CD4-positive, alpha-beta T cell treated with Interleukin-10 for 1 hour (primary cell): ENCODE data around the gene SLC36A1.
"Not testable (repeated sequence)": the region's sequence is repeated elsewhere in the genome, so short reads cannot be mapped to it uniquely, and the experiment has no call there.

Source experiments
- DNase-seq: peaks from one replicate; pipeline ENCODE4 v3.0.0-alpha.2; 2020

Gene SLC36A1

GRCh38 chr5:151447174-151448037 is at the start of gene SLC36A1:
Gene SLC36A1, plus strand, starts transcription at chr5:151447603. Its CDS starts 11,190 bp downstream, at chr5:151458793.
- peak; percentile 91 for DNase-seq

GRCh38 chr5:151405334-151406160 is 41.9 kb upstream of the SLC36A1 start:
- no peak for DNase-seq

GRCh38 chr5:151406322-151406947 is 41.0 kb upstream of the SLC36A1 start:
- DNase-seq: no peak

GRCh38 chr5:151408591-151409230 is 38.7 kb upstream of the SLC36A1 start:
- no peak for DNase-seq

- no peak for DNase-seq
Measured at GRCh38 chr5:151413800-151414199, 33.6 kb upstream of the SLC36A1 start.

- no peak for DNase-seq
Measured at GRCh38 chr5:151414536-151414935, 32.9 kb upstream of the SLC36A1 start.

GRCh38 chr5:151417712-151418111 is 29.7 kb upstream of the SLC36A1 start:
- DNase-seq: no peak

GRCh38 chr5:151420127-151420526 is 27.3 kb upstream of the SLC36A1 start:
- no peak for DNase-seq

GRCh38 chr5:151424892-151425523 is 22.4 kb upstream of the SLC36A1 start:
- no peak for DNase-seq

- DNase-seq: not testable (repeated sequence)
Measured at GRCh38 chr5:151426347-151426746, 21.1 kb upstream of the SLC36A1 start.

GRCh38 chr5:151427258-151427657 is 20.1 kb upstream of the SLC36A1 start:
- no peak for DNase-seq

GRCh38 chr5:151430731-151431130 is 16.7 kb upstream of the SLC36A1 start:
- no peak for DNase-seq

- DNase-seq: no peak
Measured at GRCh38 chr5:151431666-151432065, 15.7 kb upstream of the SLC36A1 start.

- no peak for DNase-seq
Measured at GRCh38 chr5:151432210-151432609, 15.2 kb upstream of the SLC36A1 start.

- DNase-seq: no peak
Measured at GRCh38 chr5:151434570-151435237, 12.7 kb upstream of the SLC36A1 start.

GRCh38 chr5:151448038-151448985 is 909 bp downstream of the SLC36A1 start:
- peak; percentile 19 for DNase-seq

GRCh38 chr5:151449297-151449696 is 1.9 kb downstream of the SLC36A1 start:
- no peak for DNase-seq

- no peak for DNase-seq
Measured at GRCh38 chr5:151449839-151450238, 2.4 kb downstream of the SLC36A1 start.

- no peak for DNase-seq
Measured at GRCh38 chr5:151450605-151451004, 3.2 kb downstream of the SLC36A1 start.
